Stimulated activated CD8-positive, alpha-beta memory T cell treated with anti-CD3 and anti-CD28 coated beads, Interleukin-15, amount 100 ng/mL, for 4 hours (primary cell): ENCODE measurements around the gene MYO5C.
"Not testable (repeated sequence)": the region's sequence is repeated elsewhere in the genome, so short reads cannot be mapped to it uniquely, and the experiment has no call there.

Experiments
- DNase-seq, 2 donors: peaks; one replicate each; pipeline ENCODE4 v3.0.0-alpha.2; 2020; ENCODE audit warnings: low read depth in 2 of 2

The MYO5C gene

DNA sequence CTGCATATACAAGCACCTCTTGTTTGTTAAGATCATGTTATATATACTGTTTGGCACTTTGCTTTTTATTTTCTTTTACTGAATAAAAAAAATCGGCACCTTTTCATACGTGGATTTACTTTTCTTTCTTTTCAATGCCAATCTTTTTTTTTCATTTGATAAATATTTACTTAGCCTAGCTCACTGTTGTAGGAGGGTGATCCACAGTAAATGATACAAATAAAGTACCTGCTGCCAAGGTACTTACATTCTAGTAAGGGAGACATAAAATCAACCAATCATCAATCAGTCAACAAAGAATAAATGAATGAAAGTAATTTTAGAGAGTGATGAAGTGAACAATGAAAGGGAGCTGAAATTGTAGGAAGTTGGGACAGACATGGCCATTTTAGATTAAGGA, 122.7 kb downstream of the MYO5C start:
- no peak for DNase-seq

DNA sequence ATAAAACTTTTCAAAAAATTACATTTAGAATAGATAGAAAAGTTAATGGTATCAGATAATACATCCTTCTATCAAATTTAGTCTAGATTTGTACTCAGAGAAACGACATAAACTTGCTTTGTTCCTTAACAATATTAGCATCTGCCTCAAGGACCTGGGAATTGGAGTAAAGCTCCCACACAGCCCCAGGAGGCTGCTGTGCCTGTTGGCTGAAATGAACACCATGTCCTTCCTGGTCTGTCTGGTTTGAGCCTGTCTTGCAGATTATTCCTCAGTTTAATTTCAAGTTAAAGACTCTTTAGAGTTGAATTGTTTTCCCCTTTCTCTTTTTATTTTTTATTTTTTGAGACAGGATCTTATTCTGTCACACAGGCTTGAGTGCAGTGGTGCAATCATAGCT, 123.8 kb downstream of the MYO5C start:
- DNase-seq = no peak

DNA sequence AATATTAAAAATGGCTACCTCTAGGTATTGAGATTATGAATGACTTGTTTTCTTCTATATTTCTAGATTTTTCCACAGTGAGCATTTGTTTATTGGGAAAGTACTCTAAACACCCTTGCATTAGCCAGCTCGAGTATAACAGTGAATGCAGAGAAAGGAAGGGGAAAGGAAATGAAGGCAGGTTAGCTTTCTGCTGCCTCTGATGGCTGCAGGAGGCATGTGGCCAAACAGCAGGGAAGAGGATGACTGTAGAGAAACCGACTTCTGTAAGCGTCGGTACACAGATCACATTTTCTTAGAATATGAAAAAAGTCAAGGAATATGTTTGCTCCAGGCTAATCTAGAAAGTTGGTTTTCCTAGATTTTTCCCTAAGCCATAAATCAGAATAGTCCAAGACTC, 124.2 kb downstream of the MYO5C start:
- no peak for DNase-seq

- DNase-seq = not testable (repeated sequence)
Measured at GRCh38 chr15:52170199-52170598, 125.4 kb downstream of the MYO5C start.

GRCh38 chr15:52165494-52166131, 130.0 kb downstream of the MYO5C start:
- DNase-seq = not testable (repeated sequence)

DNA sequence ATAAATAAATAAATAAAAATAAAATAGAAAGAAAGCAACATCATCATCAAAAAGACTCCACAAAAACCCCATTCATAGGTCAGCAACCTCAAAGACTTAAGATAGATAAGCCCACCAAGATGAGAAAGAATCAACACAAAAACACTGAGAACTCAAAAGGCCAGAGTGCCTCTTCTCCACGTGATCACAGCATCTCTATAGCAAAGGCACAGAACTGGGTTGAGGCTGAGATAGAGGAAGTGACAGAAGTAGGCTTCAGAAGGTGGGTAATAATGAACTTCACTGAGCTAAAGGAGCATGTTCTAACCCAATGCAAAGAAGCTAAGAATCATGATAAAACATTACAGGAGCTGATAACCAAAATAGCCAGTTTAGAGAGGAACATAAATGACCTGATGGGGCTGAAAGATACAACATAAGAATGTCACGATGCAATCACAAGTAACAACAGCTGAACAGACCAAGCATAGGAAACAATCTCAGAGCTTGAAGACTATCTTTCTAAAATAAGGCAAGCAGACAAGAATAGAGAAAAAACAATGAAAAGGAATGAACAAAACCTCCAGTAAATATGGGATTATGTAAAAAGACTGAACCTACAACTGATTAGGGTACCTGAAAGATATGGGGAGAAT, 130.9 kb downstream of the MYO5C start:
- no peak for DNase-seq

DNA sequence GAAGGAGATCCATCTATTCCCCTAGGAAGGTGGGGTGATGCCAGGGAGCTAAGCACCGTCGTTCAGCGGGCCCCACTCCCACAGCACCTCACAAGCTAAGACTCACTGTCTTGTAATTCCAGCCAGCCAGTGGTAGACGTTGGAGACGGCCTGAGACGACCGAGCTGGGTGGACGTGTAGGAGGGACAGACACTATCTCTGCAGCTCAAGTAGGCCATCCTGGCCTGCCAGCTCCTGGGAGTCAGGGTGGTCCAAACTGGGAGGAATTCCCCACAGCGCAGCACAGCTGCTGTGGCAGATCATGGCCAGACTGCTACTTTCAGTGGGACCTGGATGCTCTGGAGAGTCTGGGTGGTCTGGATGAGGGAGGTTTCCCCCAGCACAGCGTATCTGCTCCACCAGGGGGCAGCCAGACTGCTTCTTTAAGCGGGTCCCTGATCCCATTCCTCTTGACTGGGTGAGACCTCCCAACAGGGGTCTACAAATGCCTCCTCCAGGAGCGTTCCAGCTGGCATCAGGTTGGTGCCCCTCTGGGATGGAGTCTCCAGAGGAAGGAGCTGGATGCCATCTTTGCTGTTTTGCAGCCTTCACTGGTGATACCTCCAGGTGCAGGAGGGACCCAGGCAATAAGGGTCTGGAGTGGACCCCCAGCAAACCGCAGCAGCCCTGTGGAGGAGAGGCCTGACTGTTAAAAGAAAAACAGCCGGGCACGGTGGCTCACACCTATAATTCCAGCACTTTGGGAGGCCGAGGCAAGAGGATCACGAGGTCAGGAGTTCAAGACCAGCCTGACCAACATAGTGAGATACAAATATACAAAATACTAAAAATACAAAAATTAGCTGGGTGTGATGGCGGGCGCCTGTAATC, 132.0 kb downstream of the MYO5C start:
- DNase-seq = no peak

DNA sequence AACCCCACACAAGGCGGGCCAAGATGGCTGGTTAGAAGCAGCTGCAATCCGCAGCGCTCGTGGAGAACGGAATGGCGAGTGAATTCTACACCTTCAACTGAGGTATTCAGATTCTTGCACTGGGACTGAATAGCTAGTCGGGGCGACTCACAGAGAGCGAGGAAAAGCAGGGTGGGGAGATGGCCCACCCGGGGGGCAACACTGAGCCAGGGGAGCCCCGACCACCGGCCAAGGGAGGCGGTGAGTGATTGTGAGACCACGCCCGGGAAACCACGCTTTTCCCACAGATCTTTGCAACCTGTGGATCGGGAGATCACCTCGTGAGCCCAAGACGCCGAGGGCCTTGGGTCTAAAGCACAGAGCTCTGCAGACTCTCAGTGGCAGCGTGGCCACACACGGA, 132.7 kb downstream of the MYO5C start:
- DNase-seq = no peak

DNA sequence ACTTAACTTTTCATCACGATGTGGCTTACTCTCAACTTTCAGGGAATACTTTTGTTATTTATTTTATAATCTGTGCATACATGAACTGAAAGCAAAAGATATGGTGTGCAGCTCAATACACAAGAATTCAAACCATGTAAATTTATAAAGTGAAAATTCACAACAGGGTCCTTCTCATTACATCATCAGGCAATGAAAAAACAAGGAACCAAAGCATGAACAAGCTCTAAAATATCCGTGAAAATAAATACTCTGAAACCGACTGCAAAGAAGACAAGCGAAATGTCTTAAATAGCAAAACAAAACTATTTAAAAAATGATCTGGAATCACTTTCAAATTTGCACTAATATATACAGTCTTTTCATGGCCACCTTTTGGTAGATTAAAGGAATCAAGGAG, 133.3 kb downstream of the MYO5C start:
- no peak for DNase-seq

- DNase-seq = no peak
Measured at GRCh38 chr15:52161406-52161966, 134.1 kb downstream of the MYO5C start.

GRCh38 chr15:52159645-52160044, 136.0 kb downstream of the MYO5C start:
- no peak for DNase-seq

GRCh38 chr15:52158084-52158765, 137.4 kb downstream of the MYO5C start:
- DNase-seq = no peak

GRCh38 chr15:52155878-52156277, 139.7 kb downstream of the MYO5C start:
- DNase-seq = no peak

- no peak for DNase-seq
Measured at GRCh38 chr15:52154896-52155865, 140.4 kb downstream of the MYO5C start.

DNA sequence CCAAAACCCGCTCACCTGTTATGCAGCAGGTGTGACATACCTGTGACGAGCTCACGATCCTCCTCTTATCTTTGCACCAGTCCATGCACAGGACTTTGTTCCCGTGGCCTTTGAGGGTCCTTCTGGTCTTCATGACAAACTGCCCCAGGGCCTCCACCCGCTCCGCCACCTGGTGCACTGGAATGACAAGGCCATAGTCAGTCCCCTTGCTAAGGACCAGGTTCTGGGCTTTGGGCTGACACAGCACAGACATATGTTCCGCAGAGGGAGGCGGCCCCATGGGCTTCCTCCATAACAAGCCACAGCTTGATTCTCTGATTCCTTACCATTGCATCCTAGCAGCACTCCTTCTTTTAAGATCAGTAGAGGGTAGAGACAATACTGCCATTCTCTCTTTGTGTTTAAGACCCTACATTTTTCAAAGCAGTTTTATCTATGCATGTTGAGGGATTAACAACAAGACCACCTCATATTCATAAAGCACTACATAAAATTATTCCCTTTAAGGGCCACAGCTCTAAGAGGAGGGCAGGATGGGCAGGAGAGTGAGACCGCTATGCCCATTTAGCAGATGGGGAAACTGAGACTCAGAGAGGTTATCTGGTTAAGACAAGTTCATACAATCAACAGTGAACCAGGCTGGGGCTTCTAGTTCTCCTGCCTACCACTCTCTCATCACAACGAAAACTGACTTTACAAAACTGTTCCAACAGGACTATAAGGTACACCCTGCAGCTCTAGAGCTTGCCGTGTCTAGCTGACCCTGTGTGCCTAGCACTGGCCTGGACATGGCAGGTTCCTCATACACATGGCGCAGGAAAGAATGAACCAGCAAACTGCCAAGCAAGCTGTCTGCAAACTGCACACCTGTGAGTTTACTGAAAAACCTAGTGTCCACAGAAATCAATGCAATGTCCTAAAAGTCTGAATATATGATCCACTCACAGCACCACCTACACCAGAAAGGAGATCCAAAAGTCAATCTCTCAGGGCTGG, 141.4 kb downstream of the MYO5C start:
- DNase-seq = no peak

DNA sequence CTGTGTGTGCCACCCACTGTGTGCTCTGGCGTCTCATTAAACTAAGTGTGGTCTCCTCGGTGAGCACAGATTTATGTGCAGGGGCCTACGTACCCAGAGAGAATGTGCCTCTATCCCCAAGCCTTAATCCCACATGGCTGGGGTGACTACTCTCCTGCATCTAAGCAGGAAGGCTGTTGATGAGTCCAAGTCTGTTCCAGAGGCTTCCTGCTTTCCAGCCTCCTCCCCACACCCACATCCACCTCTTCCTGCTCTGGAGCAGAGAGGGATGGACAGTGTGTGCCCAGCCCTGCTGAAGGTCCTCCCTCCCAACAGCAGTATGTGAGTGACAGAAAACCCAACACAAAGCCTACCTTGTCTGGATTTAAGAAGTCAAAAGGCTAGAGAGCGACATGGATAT, 144.3 kb downstream of the MYO5C start:
- no peak for DNase-seq

DNA sequence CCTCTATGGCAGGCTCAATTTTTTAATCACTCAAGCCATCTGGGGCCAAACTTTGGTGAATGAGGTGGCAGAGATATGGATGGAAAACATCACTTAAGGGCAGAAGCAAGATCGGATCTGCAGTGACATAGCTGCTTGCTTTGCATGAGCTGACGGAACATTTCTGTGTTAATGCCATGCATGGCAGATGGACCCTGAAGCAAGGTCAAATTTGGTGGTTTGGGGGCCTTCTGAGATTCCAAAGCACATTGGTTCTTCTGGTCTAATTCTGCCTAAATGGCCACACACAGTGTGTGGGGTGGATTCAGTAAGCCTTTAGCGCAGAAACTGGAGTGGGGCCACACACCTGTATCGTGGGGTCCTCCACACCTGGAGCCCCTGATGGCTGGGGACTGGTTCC, 144.7 kb downstream of the MYO5C start:
- DNase-seq = no peak

- DNase-seq = no peak
Measured at GRCh38 chr15:52150043-52150825, 145.4 kb downstream of the MYO5C start.

DNA sequence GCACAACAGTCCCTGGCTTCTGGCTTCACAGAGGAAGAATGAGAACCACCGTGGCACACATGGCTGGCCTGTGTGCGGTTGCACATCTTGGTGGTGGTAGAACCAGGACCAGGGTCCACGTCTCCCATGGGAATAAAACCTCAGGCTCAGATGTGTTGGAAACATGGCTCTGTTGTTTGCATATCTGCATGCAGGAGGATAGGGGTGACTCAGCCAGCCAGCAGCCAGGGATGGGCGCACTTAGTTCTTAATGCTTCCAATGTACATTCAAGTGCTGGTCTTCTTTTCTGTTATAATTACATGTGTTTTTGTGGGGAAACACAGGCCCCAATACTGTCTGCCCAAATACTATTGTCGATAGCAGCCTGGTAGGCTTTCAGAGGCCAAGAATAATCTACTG, 147.2 kb downstream of the MYO5C start:
- DNase-seq = no peak
